Skeletal muscle satellite cell (primary cell): ENCODE data around the gene B3GALNT2.
"Not testable (repeated sequence)": the region's sequence is repeated elsewhere in the genome, so short reads cannot be mapped to it uniquely, and the experiment has no call there.

Experiments
- H3K27me3 ChIP-seq: 2 replicates; pipeline ENCODE4 v1.7.0; 2013; ENCODE audit warnings: low read length; ENCODE audit not compliant: control insufficient read depth, insufficient read depth
- H3K36me3 ChIP-seq: 2 replicates; pipeline ENCODE4 v1.7.0; 2013; ENCODE audit warnings: mild to moderate bottlenecking, control low read depth, low read length; ENCODE audit not compliant: insufficient read depth
- H3K4me1 ChIP-seq: 2 replicates; pipeline ENCODE4 v1.7.0; 2013; ENCODE audit warnings: low read length; ENCODE audit not compliant: control insufficient read depth, insufficient read depth
- H3K4me2 ChIP-seq: 2 replicates; pipeline ENCODE4 v1.7.0; 2013; ENCODE audit warnings: mild to moderate bottlenecking, low read length
- H3K4me3 ChIP-seq: 2 replicates; pipeline ENCODE4 v1.7.0; 2013; ENCODE audit warnings: low read length
- H3K9ac ChIP-seq: 2 replicates; pipeline ENCODE4 v1.7.0; 2013; ENCODE audit warnings: mild to moderate bottlenecking, low read depth, low read length, moderate library complexity
- H3K9me3 ChIP-seq: replicated peaks from 2 replicates; pipeline ENCODE4 v1.7.0; 2013; ENCODE audit warnings: mild to moderate bottlenecking, control low read depth, low read length

B3GALNT2 gene

GRCh38 chr1:235468004-235468403, 36.2 kb downstream of the B3GALNT2 start:
- peaks cover 8% of the 10 kb centered on the region for H3K36me3 ChIP-seq
- no peak overlapping the region for H3K4me2 ChIP-seq
- no peaks in the 10 kb centered on the region for H3K9me3 ChIP-seq
- no peak overlapping the region for H3K4me3 ChIP-seq
- H3K9ac ChIP-seq: no peak overlapping the region
- H3K27me3 ChIP-seq: no peaks in the 10 kb centered on the region
- peaks cover 6% of the 10 kb centered on the region for H3K4me1 ChIP-seq

- no peaks in the 10 kb centered on the region for H3K27me3 ChIP-seq
- no peak overlapping the region for H3K4me3 ChIP-seq
- H3K9ac ChIP-seq: no peak overlapping the region
- H3K9me3 ChIP-seq: no peaks in the 10 kb centered on the region
- peaks cover 6% of the 10 kb centered on the region for H3K4me1 ChIP-seq
- peaks cover 8% of the 10 kb centered on the region for H3K36me3 ChIP-seq
- H3K4me2 ChIP-seq: no peak overlapping the region
Measured at GRCh38 chr1:235465066-235465465, 39.2 kb downstream of the B3GALNT2 start.

GRCh38 chr1:235462832-235463231, 41.4 kb downstream of the B3GALNT2 start:
- not testable (repeated sequence) for H3K4me2 ChIP-seq, H3K4me3 ChIP-seq, H3K9ac ChIP-seq, H3K36me3 ChIP-seq, H3K27me3 ChIP-seq, H3K4me1 ChIP-seq, H3K9me3 ChIP-seq

GRCh38 chr1:235461954-235462353, 42.3 kb downstream of the B3GALNT2 start:
- Histone ChIP-seq H3K36me3 (peaks cover 8% of the 10 kb centered on the region), H3K27me3 (no peaks in the 10 kb centered on the region)

GRCh38 chr1:235460770-235461169, 43.5 kb downstream of the B3GALNT2 start:
- H3K4me3 ChIP-seq: no peak overlapping the region
- no peaks in the 10 kb centered on the region for H3K9me3 ChIP-seq
- no peak overlapping the region for H3K4me2 ChIP-seq
- H3K27me3 ChIP-seq: no peaks in the 10 kb centered on the region
- no peak overlapping the region for H3K9ac ChIP-seq
- no peaks in the 10 kb centered on the region for H3K4me1 ChIP-seq
- peaks cover 8% of the 10 kb centered on the region for H3K36me3 ChIP-seq

More at GRCh38 chr1:235461954-235462353, 42.3 kb downstream of the B3GALNT2 start:
- Histone ChIP-seq H3K4me2 (no peak overlapping the region), H3K9me3 (no peaks in the 10 kb centered on the region), H3K4me1 (no peaks in the 10 kb centered on the region), H3K9ac (no peak overlapping the region), H3K4me3 (no peak overlapping the region)

GRCh38 chr1:235457856-235458255, 46.4 kb downstream of the B3GALNT2 start:
- not testable (repeated sequence) for H3K4me1 ChIP-seq, H3K9ac ChIP-seq
- peaks cover 13% of the 10 kb centered on the region for H3K36me3 ChIP-seq

GRCh38 chr1:235455823-235456222, 48.4 kb downstream of the B3GALNT2 start:
- H3K4me1 ChIP-seq: no peaks in the 10 kb centered on the region
- peaks cover 26% of the 10 kb centered on the region for H3K36me3 ChIP-seq

More at GRCh38 chr1:235457856-235458255, 46.4 kb downstream of the B3GALNT2 start:
- not testable (repeated sequence) for H3K4me2 ChIP-seq, H3K4me3 ChIP-seq, H3K9me3 ChIP-seq, H3K27me3 ChIP-seq

GRCh38 chr1:235455097-235455496, 49.2 kb downstream of the B3GALNT2 start:
- H3K27me3 ChIP-seq: no peaks in the 10 kb centered on the region
- H3K9me3 ChIP-seq: no peaks in the 10 kb centered on the region
- no peak overlapping the region for H3K4me2 ChIP-seq
- no peak overlapping the region for H3K9ac ChIP-seq
- peaks cover 34% of the 10 kb centered on the region for H3K36me3 ChIP-seq
- H3K4me3 ChIP-seq: no peak overlapping the region
- no peaks in the 10 kb centered on the region for H3K4me1 ChIP-seq

More at GRCh38 chr1:235455823-235456222, 48.4 kb downstream of the B3GALNT2 start:
- no peaks in the 10 kb centered on the region for H3K27me3 ChIP-seq
- no peak overlapping the region for H3K4me3 ChIP-seq
- H3K9ac ChIP-seq: no peak overlapping the region
- H3K9me3 ChIP-seq: no peaks in the 10 kb centered on the region
- H3K4me2 ChIP-seq: no peak overlapping the region

- H3K9ac ChIP-seq: no peak overlapping the region
- H3K4me2 ChIP-seq: no peak overlapping the region
- H3K4me1 ChIP-seq: no peaks in the 10 kb centered on the region
- H3K36me3 ChIP-seq: peaks cover 44% of the 10 kb centered on the region
- H3K27me3 ChIP-seq: no peaks in the 10 kb centered on the region
- no peaks in the 10 kb centered on the region for H3K9me3 ChIP-seq
- H3K4me3 ChIP-seq: no peak overlapping the region
Measured at GRCh38 chr1:235454021-235454420, 50.2 kb downstream of the B3GALNT2 start.

- Histone ChIP-seq H3K9ac (no peak overlapping the region), H3K4me3 (no peak overlapping the region), H3K9me3 (no peaks in the 10 kb centered on the region), H3K36me3 (peaks cover 68% of the 10 kb centered on the region), H3K4me2 (no peak overlapping the region), H3K27me3 (no peaks in the 10 kb centered on the region), H3K4me1 (no peaks in the 10 kb centered on the region)
Measured at GRCh38 chr1:235450886-235451483, 53.3 kb downstream of the B3GALNT2 start.

- Histone ChIP-seq H3K4me2 (no peak overlapping the region), H3K27me3 (no peaks in the 10 kb centered on the region), H3K9ac (no peak overlapping the region), H3K4me1 (no peaks in the 10 kb centered on the region), H3K4me3 (no peak overlapping the region), H3K36me3 (peaks cover 71% of the 10 kb centered on the region), H3K9me3 (no peaks in the 10 kb centered on the region)
Measured at GRCh38 chr1:235450433-235450832, 53.8 kb downstream of the B3GALNT2 start.

- no peaks in the 10 kb centered on the region for H3K9me3 ChIP-seq
- H3K4me2 ChIP-seq: no peak overlapping the region
- H3K27me3 ChIP-seq: no peaks in the 10 kb centered on the region
- no peak overlapping the region for H3K9ac ChIP-seq
- H3K36me3 ChIP-seq: peaks cover 82% of the 10 kb centered on the region
- H3K4me1 ChIP-seq: no peaks in the 10 kb centered on the region
- no peak overlapping the region for H3K4me3 ChIP-seq
Measured at GRCh38 chr1:235448616-235449015, 55.6 kb downstream of the B3GALNT2 start.
